H9 (cell line): Measurements from ENCODE around the gene BOD1. TPM values are rescaled to one million over a fixed set of nuclear protein-coding genes. Genes with fewer than 3 reads are reported as not detected.

Source experiments
- DNase-seq: peaks from one replicate; pipeline ENCODE4 v3.0.0-alpha.2; 2017
- H2AFZ ChIP-seq: one replicate; pipeline ENCODE4 v1.6.1; 2013; ENCODE audit warnings: mild to moderate bottlenecking, low read length, control low read depth, moderate library complexity
- H2AK5ac ChIP-seq: 2 replicates; pipeline ENCODE4 v1.6.1; 2013; ENCODE audit warnings: low read length, control low read depth, mixed read lengths; ENCODE audit not compliant: insufficient read length
- H2BK120ac ChIP-seq: one replicate; pipeline ENCODE4 v1.6.1; 2013; ENCODE audit warnings: low read depth, mild to moderate bottlenecking, low read length, control low read depth, inconsistent platforms; ENCODE audit not compliant: poor library complexity, severe bottlenecking
- H2BK12ac ChIP-seq: 2 replicates; pipeline ENCODE4 v1.6.1; 2013; ENCODE audit warnings: low read length, control low read depth, mixed read lengths, low read depth; ENCODE audit not compliant: insufficient read length
- H2BK15ac ChIP-seq: 2 replicates; pipeline ENCODE4 v1.6.1; 2013; ENCODE audit warnings: low read depth, low read length, control low read depth
- H2BK20ac ChIP-seq: one replicate; pipeline ENCODE4 v1.6.1; 2013; ENCODE audit warnings: low read depth, mild to moderate bottlenecking, low read length, control low read depth, inconsistent platforms; ENCODE audit not compliant: poor library complexity, severe bottlenecking
- H2BK5ac ChIP-seq: 2 replicates; pipeline ENCODE4 v1.6.1; 2013; ENCODE audit warnings: low read length, control low read depth, mixed read lengths; ENCODE audit not compliant: insufficient read length
- H3K14ac ChIP-seq: 2 replicates; pipeline ENCODE4 v1.6.1; 2013; ENCODE audit warnings: low read length, control low read depth; ENCODE audit not compliant: insufficient read depth
- H3K18ac ChIP-seq: 2 replicates; pipeline ENCODE4 v1.6.1; 2013; ENCODE audit warnings: low read depth, mild to moderate bottlenecking, mixed read lengths, low read length, control low read depth; ENCODE audit not compliant: insufficient read length
- H3K23ac ChIP-seq: 2 replicates; pipeline ENCODE4 v1.6.1; 2013; ENCODE audit warnings: low read length, control low read depth, mixed read lengths, low read depth; ENCODE audit not compliant: insufficient read length
- H3K23me2 ChIP-seq: 2 replicates; pipeline ENCODE4 v1.6.1; 2013; ENCODE audit warnings: low read depth, mild to moderate bottlenecking, mixed read lengths, low read length, control low read depth; ENCODE audit not compliant: insufficient read length, poor library complexity, severe bottlenecking
- H3K27ac ChIP-seq: 2 replicates; pipeline ENCODE4 v1.5.1; 2013; ENCODE audit warnings: low read length, control low read depth, mixed read lengths, low read depth; ENCODE audit not compliant: insufficient read length
- H3K27me3 ChIP-seq: 2 replicates; pipeline ENCODE4 v1.6.1; 2013; ENCODE audit warnings: low read length, control low read depth, inconsistent platforms; ENCODE audit not compliant: insufficient read depth
- H3K4ac ChIP-seq: 2 replicates; pipeline ENCODE4 v1.6.1; 2013; ENCODE audit warnings: low read depth, mild to moderate bottlenecking, control low read depth, inconsistent platforms, low read length, moderate library complexity
- H3K4me1 ChIP-seq: 2 replicates; pipeline ENCODE4 v1.6.1; 2013; ENCODE audit warnings: low read length, control low read depth, inconsistent platforms; ENCODE audit not compliant: insufficient read depth
- H3K4me2 ChIP-seq: 2 replicates; pipeline ENCODE4 v1.6.1; 2013; ENCODE audit warnings: low read length, control low read depth, mixed read lengths; ENCODE audit not compliant: insufficient read length, insufficient read depth
- H3K56ac ChIP-seq: 2 replicates; pipeline ENCODE4 v1.6.1; 2013; ENCODE audit warnings: low read depth, mild to moderate bottlenecking, mixed read lengths, low read length, control low read depth; ENCODE audit not compliant: insufficient read length
- H3K79me1 ChIP-seq: 2 replicates; pipeline ENCODE4 v1.6.1; 2013; ENCODE audit warnings: low read depth, mild to moderate bottlenecking, moderate library complexity, low read length, control low read depth, inconsistent platforms; ENCODE audit not compliant: insufficient read depth, poor library complexity, severe bottlenecking
- H3K79me2 ChIP-seq: 2 replicates; pipeline ENCODE4 v1.6.1; 2013; ENCODE audit warnings: low read length, control low read depth, inconsistent platforms; ENCODE audit not compliant: insufficient read depth
- H3K9ac ChIP-seq: 2 replicates; pipeline ENCODE4 v1.6.1; 2013; ENCODE audit warnings: low read length, control low read depth, mixed read lengths; ENCODE audit not compliant: insufficient read length; ENCODE audit errors: extremely low read depth
- H3K9me3 ChIP-seq: one replicate; pipeline ENCODE4 v1.6.1; 2013; ENCODE audit warnings: low read depth, low read length, inconsistent platforms; ENCODE audit not compliant: control insufficient read depth
- H3T11ph ChIP-seq: one replicate; pipeline ENCODE4 v1.6.1; 2013; ENCODE audit warnings: mild to moderate bottlenecking, low read length, control low read depth, inconsistent platforms
- H4K20me1 ChIP-seq: one replicate; pipeline ENCODE4 v1.6.1; 2013; ENCODE audit not compliant: control insufficient read depth, insufficient read length, insufficient read depth
- H4K5ac ChIP-seq: 2 replicates; pipeline ENCODE4 v1.6.1; 2013; ENCODE audit warnings: low read depth, mild to moderate bottlenecking, mixed read lengths, low read length, control low read depth; ENCODE audit not compliant: insufficient read length
- H4K8ac ChIP-seq: replicated peaks from 2 replicates; pipeline ENCODE4 v1.6.1; 2013; ENCODE audit warnings: low read length, control low read depth, mixed read lengths, low read depth; ENCODE audit not compliant: insufficient read length
- H4K91ac ChIP-seq: 2 replicates; pipeline ENCODE4 v1.6.1; 2013; ENCODE audit warnings: low read depth, mild to moderate bottlenecking, moderate library complexity, mixed read lengths, low read length, control low read depth; ENCODE audit not compliant: insufficient read length
- H3K27ac Mint-ChIP-seq, 3 experiments: 2 replicates in 2 of 3; 3 replicates in 1 of 3; pipeline ENCODE4 v1.8.0; 2020 to 2021; ENCODE audit warnings: mixed read lengths in 3 of 3, mild to moderate bottlenecking in 1 of 3, moderate library complexity in 1 of 3
- H3K27me3 Mint-ChIP-seq: 2 replicates; pipeline ENCODE4 v1.8.0; 2021; ENCODE audit warnings: low read depth, mild to moderate bottlenecking, moderate library complexity, mixed read lengths
- H3K36me3 Mint-ChIP-seq, 3 experiments: 2 replicates in 2 of 3; 3 replicates in 1 of 3; pipeline ENCODE4 v1.8.0; 2020 to 2021; ENCODE audit warnings: low read depth in 3 of 3, mixed read lengths in 3 of 3; ENCODE audit not compliant: insufficient read depth in 1 of 3
- H3K4me1 Mint-ChIP-seq, 2 experiments: 2 replicates each; pipeline ENCODE4 v1.8.0; 2020; ENCODE audit warnings: mixed read lengths in 2 of 2
- H3K4me3 Mint-ChIP-seq, 2 experiments: 2 replicates in 1 of 2; 3 replicates in 1 of 2; pipeline ENCODE4 v1.8.0; 2020 to 2021; ENCODE audit warnings: mild to moderate bottlenecking in 2 of 2, mixed read lengths in 2 of 2, moderate library complexity in 1 of 2
- H3K9me3 Mint-ChIP-seq, 2 experiments: 2 replicates in 1 of 2; 3 replicates in 1 of 2; pipeline ENCODE4 v1.8.0; 2020; ENCODE audit warnings: mild to moderate bottlenecking in 2 of 2, mixed read lengths in 2 of 2, moderate library complexity in 1 of 2
- WGBS: extraction: QIAGEN DNeasy Blood & Tissue Kit; methylation state at CpG from one replicate; pipeline ENCODE4 v1.1.7; 2013; ENCODE audit warnings: missing lambda C conversion rate, low lambda C conversion rate, mixed read lengths; ENCODE audit not compliant: insufficient read length; ENCODE audit errors: extremely low coverage; 5-methylcytosine and 5-hydroxymethylcytosine counted together
- total RNA-seq: library from RNA; stranded (reverse); gene quantifications from 2 replicates; pipeline ENCODE4 v1.2.1, GENCODE V29; 2021
- TF ChIP-seq, protein P1 (sequence below): fragments of 200-600 bp; sonication (generic); conservative IDR thresholded peaks from 3 replicates; pipeline ENCODE4 v1.8.0; 2021; ENCODE audit warnings: antibody characterized with exemption, mild to moderate bottlenecking

The BOD1 gene
- total RNA-seq, 1 experiment from 2014 or later: 121 TPM

- H2BK120ac ChIP-seq: no peak overlapping the region
- peaks cover 6% of the 10 kb centered on the region for H3K27me3 Mint-ChIP-seq
- H2AFZ ChIP-seq: no peak overlapping the region
- H3K4me1 ChIP-seq: no peaks in the 10 kb centered on the region
- no peak overlapping the region for H3K27ac ChIP-seq
- no peaks in the 10 kb centered on the region for H3K79me2 ChIP-seq
- H2AK5ac ChIP-seq: no peak overlapping the region
- H3K4ac ChIP-seq: no peak overlapping the region
- no peak overlapping the region for H3K18ac ChIP-seq
- H4K20me1 ChIP-seq: no peaks in the 10 kb centered on the region
- no peak overlapping the region for H3K4me3 Mint-ChIP-seq
- no peaks in the 10 kb centered on the region for H3K79me1 ChIP-seq
- H3K27me3 ChIP-seq: no peaks in the 10 kb centered on the region
- peaks cover 28 to 40% (median 31%) of the 10 kb centered on the region in 3 experiments for H3K36me3 Mint-ChIP-seq
- no peak overlapping the region for H3T11ph ChIP-seq
- no peak overlapping the region for H2BK15ac ChIP-seq
- no peak for DNase-seq
- H3K9me3 Mint-ChIP-seq: peaks cover 27 to 32% of the 10 kb centered on the region in 2 experiments
- no peaks in the 10 kb centered on the region for H3K23me2 ChIP-seq
- H4K8ac ChIP-seq: no peak overlapping the region
- no peak overlapping the region for H2BK12ac ChIP-seq
- no peak overlapping the region for H3K9ac ChIP-seq
- no peak overlapping the region for H3K4me2 ChIP-seq
- H3K14ac ChIP-seq: no peak overlapping the region
- no peak overlapping the region for H4K91ac ChIP-seq
- peaks cover 22% of the 10 kb centered on the region for H3K9me3 ChIP-seq
- no peaks in the 10 kb centered on the region for H3K4me1 Mint-ChIP-seq
- no peak overlapping the region for H3K27ac Mint-ChIP-seq
- H3K56ac ChIP-seq: no peak overlapping the region
- no peak overlapping the region for H2BK5ac ChIP-seq
- no CpG with 5 or more reads among the region's 3 CpGs for WGBS
- H2BK20ac ChIP-seq: no peak overlapping the region
- H3K23ac ChIP-seq: no peak overlapping the region
- TF ChIP-seq, protein P1, sequence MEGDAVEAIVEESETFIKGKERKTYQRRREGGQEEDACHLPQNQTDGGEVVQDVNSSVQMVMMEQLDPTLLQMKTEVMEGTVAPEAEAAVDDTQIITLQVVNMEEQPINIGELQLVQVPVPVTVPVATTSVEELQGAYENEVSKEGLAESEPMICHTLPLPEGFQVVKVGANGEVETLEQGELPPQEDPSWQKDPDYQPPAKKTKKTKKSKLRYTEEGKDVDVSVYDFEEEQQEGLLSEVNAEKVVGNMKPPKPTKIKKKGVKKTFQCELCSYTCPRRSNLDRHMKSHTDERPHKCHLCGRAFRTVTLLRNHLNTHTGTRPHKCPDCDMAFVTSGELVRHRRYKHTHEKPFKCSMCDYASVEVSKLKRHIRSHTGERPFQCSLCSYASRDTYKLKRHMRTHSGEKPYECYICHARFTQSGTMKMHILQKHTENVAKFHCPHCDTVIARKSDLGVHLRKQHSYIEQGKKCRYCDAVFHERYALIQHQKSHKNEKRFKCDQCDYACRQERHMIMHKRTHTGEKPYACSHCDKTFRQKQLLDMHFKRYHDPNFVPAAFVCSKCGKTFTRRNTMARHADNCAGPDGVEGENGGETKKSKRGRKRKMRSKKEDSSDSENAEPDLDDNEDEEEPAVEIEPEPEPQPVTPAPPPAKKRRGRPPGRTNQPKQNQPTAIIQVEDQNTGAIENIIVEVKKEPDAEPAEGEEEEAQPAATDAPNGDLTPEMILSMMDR: no peak
- H4K5ac ChIP-seq: no peak overlapping the region
These were observed 20.6 kb downstream of the BOD1 start for GRCh38 chr5:173595841-173596240.
